Testis (tissue), 3 donors: ENCODE measurements around the gene ZNF791. TPM values are rescaled to one million over a fixed set of nuclear protein-coding genes. Genes with fewer than 3 reads are reported as not detected.

Experiments
- DNase-seq: peaks from one replicate; pipeline ENCODE4 v3.0.0-alpha.2; 2019
- H3K27ac ChIP-seq, 2 donors: fragments of 200-600 bp; sonication (generic); one replicate each; pipeline ENCODE4 v1.5.1; 2019
- H3K27me3 ChIP-seq: fragments of 200-600 bp; sonication (generic); one replicate; pipeline ENCODE4 v1.5.1; 2019
- H3K36me3 ChIP-seq: fragments of 200-600 bp; sonication (generic); one replicate; pipeline ENCODE4 v1.5.1; 2017; ENCODE audit warnings: low read depth; ENCODE audit errors: missing control alignments
- H3K4me1 ChIP-seq: fragments of 200-600 bp; sonication (generic); one replicate; pipeline ENCODE4 v1.5.1; 2019
- H3K4me3 ChIP-seq, 2 donors: fragments of 200-600 bp; sonication (generic); one replicate each; pipeline ENCODE4 v1.5.1; 2017 to 2019
- H3K9me3 ChIP-seq: fragments of 200-600 bp; sonication (generic); one replicate; pipeline ENCODE4 v1.5.1; 2017
- POLR2A ChIP-seq: fragments of 450-650 bp; IDR thresholded peaks from one replicate; pipeline ENCODE4 v1.6.1; 2017; ENCODE audit warnings: antibody characterized with exemption, mild to moderate bottlenecking, moderate library complexity
- WGBS, 2 donors: methylation state at CpG; one replicate each; pipeline ENCODE4 v1.1.5; 2018; 5-methylcytosine and 5-hydroxymethylcytosine counted together
- intact Hi-C: fragments of 100-400 bp; cut with DNase I; formaldehyde crosslinking; loops from one replicate; pipeline ENCODE4 v1.15.1; 2023; ENCODE audit warnings: low total_unique reads
- polyA plus RNA-seq: library from polyadenylated mRNA; stranded (reverse); fragments of 350-450 nt; fragmentation: Illumina TruSeq; extraction: RNeasy Lipid Tissue Mini Kit (QIAGEN cat#74804); gene quantifications from one replicate; pipeline ENCODE4 v1.2.3, GENCODE V29; 2014; ENCODE audit warnings: low read depth, low replicate concordance; ENCODE audit not compliant: insufficient read depth
- total RNA-seq, 2 donors: library from RNA; depleted of rRNA; stranded (reverse); fragments of >200 nt; gene quantifications; one replicate each; pipeline ENCODE4 v1.2.3, GENCODE V29; 2016
- TF ChIP-seq, protein P1 (sequence below), 3 experiments: fragments of 450-650 bp in 2 of 3; fragments of 200-600 bp in 1 of 3; sonication (generic) in 1 of 3; IDR thresholded peaks; one replicate each; pipeline ENCODE4 v1.5.1; 2016 to 2019; ENCODE audit warnings: antibody characterized with exemption in 3 of 3, mild to moderate bottlenecking in 2 of 3, moderate library complexity in 1 of 3

The ZNF791 gene
- total and polyA plus RNA-seq, 3 donors from 2014 or later = 9.3 to 17.2 (median 16.1) TPM

DNA sequence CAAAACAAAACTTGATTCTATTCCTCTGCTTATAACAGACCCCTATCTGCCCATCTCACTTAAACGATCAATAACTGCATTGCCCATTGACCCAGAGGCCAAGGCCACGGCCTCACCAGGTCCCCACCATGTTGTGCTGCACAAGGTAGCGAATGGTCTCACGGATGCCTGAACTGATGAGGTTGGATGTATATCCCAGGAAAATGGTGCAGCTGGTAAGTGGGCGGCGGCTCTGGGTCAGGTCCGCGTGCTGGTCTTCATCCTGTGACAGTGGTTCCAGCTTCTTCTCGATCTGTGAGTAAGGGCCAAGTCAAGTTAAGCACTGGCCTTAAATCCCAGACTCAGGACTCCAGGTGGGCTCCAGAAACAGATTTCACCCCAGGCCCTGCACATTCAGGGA, 69.3 kb downstream of the ZNF791 start:
- intact Hi-C loops = no loop called here
- H3K27ac ChIP-seq = no peak overlapping the region
- H3K4me1 ChIP-seq = peaks cover 10% of the 10 kb centered on the region
- no peaks in the 10 kb centered on the region for H3K27me3 ChIP-seq
- H3K36me3 ChIP-seq = no peaks in the 10 kb centered on the region
- H3K9me3 ChIP-seq = no peaks in the 10 kb centered on the region
- no peak overlapping the region for H3K4me3 ChIP-seq
- WGBS, 2 donors = 75 to 78% methylated on average over 5 to 9 of the region's 9 CpGs
- DNase-seq = no peak
- TF ChIP-seq, protein P1, sequence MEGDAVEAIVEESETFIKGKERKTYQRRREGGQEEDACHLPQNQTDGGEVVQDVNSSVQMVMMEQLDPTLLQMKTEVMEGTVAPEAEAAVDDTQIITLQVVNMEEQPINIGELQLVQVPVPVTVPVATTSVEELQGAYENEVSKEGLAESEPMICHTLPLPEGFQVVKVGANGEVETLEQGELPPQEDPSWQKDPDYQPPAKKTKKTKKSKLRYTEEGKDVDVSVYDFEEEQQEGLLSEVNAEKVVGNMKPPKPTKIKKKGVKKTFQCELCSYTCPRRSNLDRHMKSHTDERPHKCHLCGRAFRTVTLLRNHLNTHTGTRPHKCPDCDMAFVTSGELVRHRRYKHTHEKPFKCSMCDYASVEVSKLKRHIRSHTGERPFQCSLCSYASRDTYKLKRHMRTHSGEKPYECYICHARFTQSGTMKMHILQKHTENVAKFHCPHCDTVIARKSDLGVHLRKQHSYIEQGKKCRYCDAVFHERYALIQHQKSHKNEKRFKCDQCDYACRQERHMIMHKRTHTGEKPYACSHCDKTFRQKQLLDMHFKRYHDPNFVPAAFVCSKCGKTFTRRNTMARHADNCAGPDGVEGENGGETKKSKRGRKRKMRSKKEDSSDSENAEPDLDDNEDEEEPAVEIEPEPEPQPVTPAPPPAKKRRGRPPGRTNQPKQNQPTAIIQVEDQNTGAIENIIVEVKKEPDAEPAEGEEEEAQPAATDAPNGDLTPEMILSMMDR (IDR thresholded peaks at IDR 0.05) = no peak
- no peak for TF ChIP-seq POLR2A

DNA sequence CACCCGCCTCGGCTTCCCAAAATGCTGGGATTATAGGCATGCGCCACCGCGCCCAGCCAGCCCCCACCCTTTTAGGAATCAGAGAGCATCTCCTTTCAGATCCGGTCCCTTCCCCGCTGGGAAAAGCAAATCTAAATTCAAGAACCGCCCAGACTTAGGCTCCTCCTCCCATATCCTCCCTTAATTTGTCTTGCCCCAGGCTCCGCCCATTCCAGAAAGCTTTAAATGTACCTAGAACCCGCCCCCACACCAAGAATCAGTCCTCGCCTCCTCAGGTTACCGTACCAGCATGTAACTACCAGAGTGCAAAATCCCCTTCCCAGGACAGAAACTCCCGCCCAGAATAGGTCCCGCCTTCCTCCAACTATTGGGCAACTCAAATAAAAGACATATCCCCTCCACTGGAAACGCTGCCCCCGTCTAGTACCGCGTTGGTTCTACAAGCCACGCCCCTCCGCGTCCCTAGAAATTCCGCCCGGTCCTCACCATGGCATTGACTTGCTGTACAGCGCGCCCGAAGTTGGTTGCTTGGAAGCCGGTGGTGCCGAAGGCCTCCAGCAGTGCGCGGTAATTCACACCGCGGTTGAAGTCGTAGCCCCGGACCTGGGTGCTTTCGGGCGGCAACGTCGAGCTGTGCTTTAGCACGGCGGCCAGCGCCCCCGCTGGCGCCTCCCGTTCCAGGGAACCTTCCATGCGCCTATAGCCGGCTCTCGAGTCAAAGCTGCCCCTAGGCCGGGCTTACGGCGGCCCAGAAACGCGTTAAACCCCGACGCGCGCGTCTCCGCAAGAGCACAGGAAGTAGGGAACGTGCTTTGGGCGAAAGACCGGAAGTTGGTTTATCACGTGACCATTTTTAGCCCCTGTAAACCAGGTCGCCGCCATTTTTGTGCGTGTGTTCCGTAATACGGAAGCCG, 70.6 kb downstream of the ZNF791 start, which contains the start of gene DHPS:
Gene DHPS (minus strand): TSS at position 807 of the 914 bp plus-strand sequence. CDS start 114 bp downstream, at position 693.
- peak; percentile 98 for DNase-seq
- intact Hi-C loops = no loop called here
- Histone ChIP-seq H3K9me3 (no peaks in the 10 kb centered on the region), H3K36me3 (no peaks in the 10 kb centered on the region), H3K27me3 (no peaks in the 10 kb centered on the region), H3K4me3 (peak within 1 kb of the TSS; percentile 70 to 94), H3K27ac (peak within 1 kb of the TSS; percentile 86 to 88), H3K4me1 (peaks cover 10% of the 10 kb centered on the region)
- TF ChIP-seq, protein P1 (IDR thresholded peaks at IDR 0.05) = no peak
- TF ChIP-seq POLR2A = no peak
- WGBS, 2 donors = 0 to 1% methylated on average over 42 to 63 of the region's 68 CpGs

Other genes with a start within 250 kb of the ZNF791 start
- gene ZNF442, start 245.2 kb upstream of the ZNF791 start, total RNA-seq = 1 to 10 TPM; 2.7 to 4.9 TPM
- 1.3 TPM for gene ZNF442, start 245.2 kb upstream of the ZNF791 start, polyA plus RNA-seq
- gene ZNF799, start 209.6 kb upstream of the ZNF791 start, total RNA-seq = 1 to 10 TPM; 4.6 to 5.8 TPM
- 3.9 TPM for gene ZNF799, start 209.6 kb upstream of the ZNF791 start, polyA plus RNA-seq
- 1 to 10 TPM; 4.1 to 5.0 TPM for gene ZNF443, start 169.9 kb upstream of the ZNF791 start, total RNA-seq
- 2.2 TPM for gene ZNF443, start 169.9 kb upstream of the ZNF791 start, polyA plus RNA-seq
- gene ZNF709, start 126.1 kb upstream of the ZNF791 start, total RNA-seq = 10 to 100 TPM in 1 of 2 donors, 1 to 10 TPM in 1; 8.1 to 21.7 TPM
- 14.6 TPM for gene ZNF709, start 126.1 kb upstream of the ZNF791 start, polyA plus RNA-seq
- gene ZNF564, start 59.4 kb upstream of the ZNF791 start, total RNA-seq = 10 to 100 TPM; 10.7 to 18.0 TPM
- 4.6 TPM for gene ZNF564, start 59.4 kb upstream of the ZNF791 start, polyA plus RNA-seq
- gene ZNF490, start 107 bp upstream of the ZNF791 start, total RNA-seq = 10 to 100 TPM in 1 of 2 donors, 1 to 10 TPM in 1; 6.6 to 10.4 TPM
- gene ZNF490, start 107 bp upstream of the ZNF791 start, polyA plus RNA-seq = 2.5 TPM
- 10 to 100 TPM; 29.7 to 30.6 TPM for gene MAN2B1, start 55.8 kb downstream of the ZNF791 start, total RNA-seq
- 45.7 TPM for gene MAN2B1, start 55.8 kb downstream of the ZNF791 start, polyA plus RNA-seq
- gene WDR83, start 55.9 kb downstream of the ZNF791 start, total RNA-seq = 10 to 100 TPM; 15.8 to 18.3 TPM
- gene WDR83, start 55.9 kb downstream of the ZNF791 start, polyA plus RNA-seq = 23.2 TPM
- 100 to 1,000 TPM in 1 of 2 donors, 10 to 100 TPM in 1; 85.9 to 119 TPM for gene DHPS, start 71.0 kb downstream of the ZNF791 start, total RNA-seq
- gene DHPS, start 71.0 kb downstream of the ZNF791 start, polyA plus RNA-seq = 50.2 TPM
- gene GNG14, start 77.1 kb downstream of the ZNF791 start, total RNA-seq = 1 to 10 TPM in 1 of 2 donors, not detected in 1; 4.5 TPM
- gene GNG14, start 77.1 kb downstream of the ZNF791 start, polyA plus RNA-seq = not detected
- gene FBXW9, start 85.7 kb downstream of the ZNF791 start, total RNA-seq = 10 to 100 TPM; 20.5 to 23.3 TPM
- gene FBXW9, start 85.7 kb downstream of the ZNF791 start, polyA plus RNA-seq = 27.4 TPM
- 100 to 1,000 TPM; 110 to 129 TPM for gene TNPO2, start 113.0 kb downstream of the ZNF791 start, total RNA-seq
- gene TNPO2, start 113.0 kb downstream of the ZNF791 start, polyA plus RNA-seq = 103 TPM
- 100 to 1,000 TPM; 244 to 329 TPM for gene TRIR, start 123.8 kb downstream of the ZNF791 start, total RNA-seq
- gene TRIR, start 123.8 kb downstream of the ZNF791 start, polyA plus RNA-seq = 158 TPM
- 100 to 1,000 TPM in 1 of 2 donors, 10 to 100 TPM in 1; 89.3 to 109 TPM for gene GET3, start 126.6 kb downstream of the ZNF791 start, total RNA-seq
- gene GET3, start 126.6 kb downstream of the ZNF791 start, polyA plus RNA-seq = 134 TPM
- gene BEST2, start 140.9 kb downstream of the ZNF791 start, total RNA-seq = under 1 TPM; 0.50 to 0.87 TPM
- gene BEST2, start 140.9 kb downstream of the ZNF791 start, polyA plus RNA-seq = not detected
- 10 to 100 TPM; 54.4 to 63.4 TPM for gene HOOK2, start 164.6 kb downstream of the ZNF791 start, total RNA-seq
- gene HOOK2, start 164.6 kb downstream of the ZNF791 start, polyA plus RNA-seq = 30.0 TPM
- 100 to 1,000 TPM in 1 of 2 donors, 10 to 100 TPM in 1; 75.9 to 143 TPM for gene JUNB, start 180.6 kb downstream of the ZNF791 start, total RNA-seq
- 54.5 TPM for gene JUNB, start 180.6 kb downstream of the ZNF791 start, polyA plus RNA-seq
- 100 to 1,000 TPM in 1 of 2 donors, 10 to 100 TPM in 1; 72.1 to 117 TPM for gene PRDX2, start 190.9 kb downstream of the ZNF791 start, total RNA-seq
- gene PRDX2, start 190.9 kb downstream of the ZNF791 start, polyA plus RNA-seq = 87.1 TPM
- 10 to 100 TPM in 1 of 2 donors, 1 to 10 TPM in 1; 3.0 to 14.0 TPM for gene THSD8, start 191.1 kb downstream of the ZNF791 start, total RNA-seq
- gene THSD8, start 191.1 kb downstream of the ZNF791 start, polyA plus RNA-seq = 27.9 TPM
- 10 to 100 TPM; 15.7 to 18.6 TPM for gene RNASEH2A, start 195.7 kb downstream of the ZNF791 start, total RNA-seq
- 14.1 TPM for gene RNASEH2A, start 195.7 kb downstream of the ZNF791 start, polyA plus RNA-seq
- gene RTBDN, start 223.7 kb downstream of the ZNF791 start, total RNA-seq = 1 to 10 TPM; 3.8 to 5.1 TPM
- 3.7 TPM for gene RTBDN, start 223.7 kb downstream of the ZNF791 start, polyA plus RNA-seq
- gene MAST1, start 227.6 kb downstream of the ZNF791 start, total RNA-seq = 1 to 10 TPM; 8.5 to 9.0 TPM
- gene MAST1, start 227.6 kb downstream of the ZNF791 start, polyA plus RNA-seq = 11.7 TPM